Hepatocyte (in vitro differentiated cells): ENCODE data around the gene NUDT3.

ENCODE experiments used
- CTCF ChIP-seq: fragments of 200-600 bp; sonication (generic); IDR thresholded peaks from 2 replicates; pipeline ENCODE4 v1.5.1; 2016; ENCODE audit warnings: antibody characterized with exemption, mild to moderate bottlenecking; ENCODE audit not compliant: poor library complexity
- EZH2 ChIP-seq: fragments of 200-600 bp; sonication (generic); IDR thresholded peaks from 2 replicates; pipeline ENCODE4 v1.6.1; 2016; ENCODE audit warnings: antibody characterized with exemption, mild to moderate bottlenecking, borderline replicate concordance
- EZH2phosphoT487 ChIP-seq: fragments of 200-600 bp; sonication (generic); IDR thresholded peaks from one replicate; pipeline ENCODE4 v1.6.1; 2018; ENCODE audit warnings: antibody characterized with exemption, mild to moderate bottlenecking, low read depth, moderate library complexity; ENCODE audit not compliant: unreplicated experiment, severe bottlenecking

- no peak for TF ChIP-seq CTCF
- no peak for TF ChIP-seq EZH2
- TF ChIP-seq EZH2phosphoT487 = no peak
Measured at GRCh38 chr6:34273242-34273805, 119.1 kb downstream of the NUDT3 start.
